SK-N-SH treated with all-trans-retinoic acid at 6 μM for 48 hours (cell line): ENCODE data around the gene SCRN1.

Source experiments
- ATAC-seq: fragments of 200-7000 bp; cut with Tn5 transposase; 3 replicates; pipeline ENCODE4 v1.9.1; 2020; ENCODE audit warnings: mild to moderate bottlenecking, moderate library complexity
- ARNTL ChIP-seq: fragments of 450-650 bp; formaldehyde crosslinking; IDR thresholded peaks from 2 replicates; pipeline ENCODE4 v1.5.0; 2020; ENCODE audit warnings: low read depth, mild to moderate bottlenecking, moderate library complexity, borderline replicate concordance
- BACH2 ChIP-seq: fragments of 250-450 bp; sonication (Bioruptor Pico); IDR thresholded peaks from 2 replicates; pipeline ENCODE4 v1.9.0; 2021; ENCODE audit warnings: mild to moderate bottlenecking, borderline replicate concordance
- CREB5 ChIP-seq: fragments of 250-450 bp; sonication (Bioruptor Pico); IDR thresholded peaks from 2 replicates; pipeline ENCODE4 v1.5.1; 2020; ENCODE audit warnings: low read depth, mild to moderate bottlenecking, moderate library complexity
- CSDC2 ChIP-seq: fragments of 250-450 bp; sonication (Bioruptor Pico); IDR thresholded peaks from 2 replicates; pipeline ENCODE4 v1.5.0; 2020; ENCODE audit warnings: mild to moderate bottlenecking, moderate library complexity
- CSRNP3 ChIP-seq: fragments of 250-450 bp; sonication (Bioruptor Pico); IDR thresholded peaks from 2 replicates; pipeline ENCODE4 v1.5.1; 2021; ENCODE audit warnings: mild to moderate bottlenecking, moderate library complexity
- GLIS3 ChIP-seq: fragments of 250-450 bp; sonication (Bioruptor Pico); IDR thresholded peaks from 2 replicates; pipeline ENCODE4 v1.5.0; 2020; ENCODE audit warnings: mild to moderate bottlenecking, moderate library complexity
- PATZ1 ChIP-seq: fragments of 250-450 bp; sonication (Bioruptor Pico); IDR thresholded peaks from 2 replicates; pipeline ENCODE4 v1.8.0; 2020; ENCODE audit warnings: mild to moderate bottlenecking, moderate library complexity, borderline replicate concordance
- PPARA ChIP-seq: fragments of 250-450 bp; sonication (Bioruptor Pico); IDR thresholded peaks from 2 replicates; pipeline ENCODE4 v1.5.0; 2020; ENCODE audit warnings: mild to moderate bottlenecking, borderline replicate concordance
- SNAI2 ChIP-seq: fragments of 250-450 bp; sonication (Bioruptor Pico); IDR thresholded peaks from 2 replicates; pipeline ENCODE4 v1.5.0; 2020; ENCODE audit warnings: mild to moderate bottlenecking, moderate library complexity
- TOX ChIP-seq: fragments of 250-450 bp; sonication (Bioruptor Pico); IDR thresholded peaks from 2 replicates; pipeline ENCODE4 v1.8.0; 2021; ENCODE audit warnings: mild to moderate bottlenecking, moderate library complexity, borderline replicate concordance
- TSHZ2 ChIP-seq: fragments of 250-450 bp; sonication (Bioruptor Pico); IDR thresholded peaks from 2 replicates; pipeline ENCODE4 v1.5.0; 2020; ENCODE audit warnings: mild to moderate bottlenecking, moderate library complexity
- ZFP30 ChIP-seq: fragments of 450-650 bp; formaldehyde crosslinking; IDR thresholded peaks from 2 replicates; pipeline ENCODE4 v1.5.0; 2022; ENCODE audit warnings: mild to moderate bottlenecking, moderate library complexity
- ZNF565 ChIP-seq: fragments of 450-650 bp; formaldehyde crosslinking; conservative IDR thresholded peaks from 2 replicates; pipeline ENCODE4 v1.5.0; 2020; ENCODE audit warnings: low read depth, mild to moderate bottlenecking, moderate library complexity
- ZNF70 ChIP-seq: fragments of 450-650 bp; formaldehyde crosslinking; IDR thresholded peaks from 2 replicates; pipeline ENCODE4 v1.5.0; 2020; ENCODE audit warnings: mild to moderate bottlenecking, moderate library complexity
- ZNF8 ChIP-seq: fragments of 450-650 bp; formaldehyde crosslinking; IDR thresholded peaks from 2 replicates; pipeline ENCODE4 v1.5.0; 2020; ENCODE audit warnings: mild to moderate bottlenecking, moderate library complexity

The SCRN1 gene

GRCh38 chr7:29951206-29951605, 38.4 kb downstream of the SCRN1 start (continued):
- TF ChIP-seq PATZ1 (CRISPR knock-in tag) (no peak), ZFP30 (CRISPR knock-in tag) (no peak), CSRNP3 (CRISPR knock-in tag) (no peak)

GRCh38 chr7:29950480-29950879, 39.1 kb downstream of the SCRN1 start:
- no peak for ATAC-seq
- TF ChIP-seq ZNF565, result no peak
- no peak for TF ChIP-seq ZNF8
- no peak for TF ChIP-seq TOX (CRISPR knock-in tag)
- no peak for TF ChIP-seq TSHZ2
- TF ChIP-seq CREB5 (CRISPR knock-in tag), result no peak
- TF ChIP-seq ARNTL (CRISPR knock-in tag), result no peak
- no peak for TF ChIP-seq PATZ1 (CRISPR knock-in tag)
- no peak for TF ChIP-seq BACH2

- no peak for ATAC-seq
Observed at GRCh38 chr7:29948587-29948986, 41.0 kb downstream of the SCRN1 start.

More at GRCh38 chr7:29948587-29948986, 41.0 kb downstream of the SCRN1 start:
- TF ChIP-seq ARNTL (CRISPR knock-in tag) (no peak), CSDC2 (no peak), TSHZ2 (no peak), PPARA (CRISPR knock-in tag) (no peak), PATZ1 (CRISPR knock-in tag) (no peak), SNAI2 (CRISPR knock-in tag) (no peak), ZNF565 (no peak), ZFP30 (CRISPR knock-in tag) (no peak), ZNF70 (CRISPR knock-in tag) (no peak), GLIS3 (CRISPR knock-in tag) (no peak)
